GM19395 (cell line): ENCODE results near the gene UBE2J1.

Experiments
- ATAC-seq: cut with Tn5 transposase; IDR thresholded peaks from one replicate; pipeline ENCODE4 v1.9.1; 2021; ENCODE audit warnings: mild to moderate bottlenecking, moderate library complexity; ENCODE audit not compliant: unreplicated experiment

The UBE2J1 gene

GRCh38 chr6:89291256-89291819, 61.2 kb downstream of the UBE2J1 start:
- ATAC-seq: no peak

DNA sequence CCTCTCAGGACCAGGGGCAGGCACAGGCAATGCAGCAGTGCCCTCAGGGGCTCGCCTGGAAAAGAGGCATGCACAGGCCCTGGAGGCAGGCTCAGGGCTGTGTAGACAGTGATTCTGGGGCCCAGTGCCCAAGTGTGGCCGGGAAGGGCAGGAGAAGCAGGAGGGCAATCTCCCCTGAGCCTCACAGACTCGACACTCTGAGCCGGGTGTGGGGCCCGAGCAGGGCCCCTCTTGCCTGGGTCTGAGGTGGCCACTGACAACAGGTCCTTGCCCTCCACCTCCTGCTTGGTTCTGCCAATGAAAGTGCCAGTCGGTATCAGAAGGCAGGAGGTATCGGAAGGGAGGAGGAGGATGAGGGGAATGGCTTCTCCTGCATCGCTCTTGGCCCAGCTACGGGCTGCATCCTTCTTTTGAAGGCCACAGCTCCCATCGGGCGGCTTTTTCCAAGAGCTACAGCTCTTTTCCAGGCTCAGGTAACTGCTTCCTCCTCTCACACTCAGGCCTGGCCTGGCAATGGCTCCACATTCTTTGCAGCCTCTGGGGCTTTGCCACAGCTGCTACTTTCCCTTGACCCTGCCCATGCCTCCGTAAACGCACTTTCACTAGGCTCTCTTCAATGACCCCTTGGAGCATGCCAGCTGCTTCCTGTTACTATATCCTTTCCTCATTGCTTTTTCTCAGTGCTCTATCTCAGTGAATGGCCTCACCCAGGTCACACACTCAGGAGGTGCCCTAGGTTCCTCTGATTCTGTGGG, 61.9 kb downstream of the UBE2J1 start:
- ATAC-seq: no peak

GRCh38 chr6:89289710-89290109, 62.8 kb downstream of the UBE2J1 start:
- no peak for ATAC-seq

DNA sequence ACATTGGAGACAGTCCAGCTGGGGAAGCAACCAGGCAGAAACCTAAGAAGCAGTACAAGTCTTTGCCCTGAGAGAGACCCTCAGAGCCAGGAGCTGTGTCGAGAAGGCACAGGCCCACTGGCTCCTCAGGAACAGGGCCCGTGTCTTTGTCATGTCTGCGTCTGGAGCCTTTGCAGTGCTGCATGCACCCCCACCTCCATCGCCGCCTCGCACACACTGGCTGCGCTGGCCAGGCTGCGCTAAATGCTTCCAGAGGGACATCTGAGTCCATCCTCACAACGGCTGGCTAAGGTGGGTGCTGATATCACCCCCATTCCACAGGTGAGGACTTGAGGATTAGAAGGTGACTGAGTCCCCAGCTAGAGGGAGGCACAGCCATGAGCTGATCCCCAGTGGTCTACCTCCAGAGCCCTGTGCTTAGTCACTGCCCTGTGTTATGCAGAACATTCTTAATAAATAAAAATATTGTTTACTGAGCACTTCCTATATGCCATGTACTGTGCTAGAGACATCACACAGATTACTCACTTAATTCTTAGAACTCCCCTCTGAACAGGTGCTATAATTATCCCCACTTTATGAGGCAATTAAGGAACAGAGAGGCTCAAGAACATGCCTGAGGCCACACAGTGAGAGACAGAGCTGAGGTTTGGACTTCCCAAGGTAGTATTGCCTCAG, 65.0 kb downstream of the UBE2J1 start:
- ATAC-seq: no peak

- no peak for ATAC-seq
Observed at GRCh38 chr6:89286516-89286915, 66.0 kb downstream of the UBE2J1 start.

DNA sequence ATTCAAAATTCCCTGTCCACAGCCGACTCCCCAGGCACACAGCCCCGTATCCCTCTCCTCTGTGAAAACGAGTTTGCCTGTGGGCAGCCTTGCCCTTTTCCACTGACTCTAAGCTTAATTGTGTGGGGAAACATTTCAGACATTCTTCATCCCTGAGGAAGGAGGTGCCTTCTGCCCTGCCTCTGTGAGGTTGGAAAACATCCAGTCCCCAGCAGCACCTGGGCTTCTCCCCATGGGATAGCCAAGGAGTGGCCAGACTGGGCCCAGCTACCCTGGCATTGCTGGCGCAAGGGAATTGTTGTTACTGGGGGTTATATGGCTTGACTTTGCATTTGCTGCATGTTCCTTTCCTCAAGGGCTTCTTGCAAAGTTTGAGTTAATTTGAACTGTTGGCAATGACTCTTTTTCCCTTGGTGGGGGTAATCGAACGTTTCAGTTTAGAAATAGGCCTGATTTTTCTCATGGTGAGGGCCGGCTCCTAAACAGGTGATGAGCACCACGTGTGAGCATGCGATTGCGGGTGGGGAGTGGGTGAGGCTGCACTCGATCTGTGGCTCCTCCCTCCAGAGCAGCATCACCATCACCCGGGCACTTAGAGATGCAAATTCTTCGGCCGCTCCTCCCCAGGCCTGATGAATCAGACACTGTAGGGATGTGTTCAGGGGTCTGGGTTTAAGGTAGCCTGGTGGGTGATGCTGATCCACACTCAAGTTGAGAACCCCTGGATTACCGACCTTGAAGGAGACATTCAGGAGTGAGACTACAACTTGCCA, 67.4 kb downstream of the UBE2J1 start:
- ATAC-seq: no peak

GRCh38 chr6:89284081-89284480, 68.4 kb downstream of the UBE2J1 start:
- no peak for ATAC-seq

DNA sequence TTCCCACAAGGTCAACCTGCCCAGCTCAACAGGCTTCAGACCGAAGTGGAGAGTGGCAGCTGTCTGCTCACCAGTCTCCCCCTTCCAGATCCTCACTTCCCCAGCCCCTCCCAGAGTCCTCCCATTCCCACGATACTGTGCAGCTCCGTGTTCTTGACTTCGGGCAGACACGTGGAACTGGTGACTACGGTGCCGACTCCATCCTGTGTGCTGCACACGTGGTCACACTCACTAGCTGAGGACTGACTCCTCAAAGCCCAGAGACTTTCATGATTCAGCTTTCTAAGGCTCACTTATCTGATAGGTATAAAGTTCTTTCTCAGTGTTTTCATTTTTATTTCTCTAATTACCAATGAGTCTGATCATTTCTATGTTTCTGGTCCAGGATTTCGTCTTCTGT, 69.8 kb downstream of the UBE2J1 start:
- no peak for ATAC-seq

- peak; percentile 99 for ATAC-seq
Observed at GRCh38 chr6:89281779-89282246, 70.7 kb downstream of the UBE2J1 start.

- no peak for ATAC-seq
Observed at GRCh38 chr6:89278956-89279355, 73.6 kb downstream of the UBE2J1 start.
